SK-N-SH treated with all-trans-retinoic acid at 6 μM for 48 hours (cell line): Measurements from ENCODE around the gene DTWD2.

Source experiments
- CREB5 ChIP-seq: fragments of 250-450 bp; sonication (Bioruptor Pico); IDR thresholded peaks from 2 replicates; pipeline ENCODE4 v1.5.1; 2020; ENCODE audit warnings: low read depth, mild to moderate bottlenecking, moderate library complexity
- CSDC2 ChIP-seq: fragments of 250-450 bp; sonication (Bioruptor Pico); IDR thresholded peaks from 2 replicates; pipeline ENCODE4 v1.5.0; 2020; ENCODE audit warnings: mild to moderate bottlenecking, moderate library complexity
- OSR1 ChIP-seq: fragments of 250-450 bp; sonication (Bioruptor Pico); IDR thresholded peaks from 2 replicates; pipeline ENCODE4 v1.8.0; 2022; ENCODE audit warnings: moderate library complexity, mild to moderate bottlenecking, inconsistent platforms
- PPARA ChIP-seq: fragments of 250-450 bp; sonication (Bioruptor Pico); IDR thresholded peaks from 2 replicates; pipeline ENCODE4 v1.5.0; 2020; ENCODE audit warnings: mild to moderate bottlenecking, borderline replicate concordance
- RARB ChIP-seq: fragments of 250-450 bp; sonication (Bioruptor Pico); IDR thresholded peaks from 2 replicates; pipeline ENCODE4 v1.8.0; 2021; ENCODE audit warnings: mild to moderate bottlenecking, moderate library complexity
- TOX ChIP-seq: fragments of 250-450 bp; sonication (Bioruptor Pico); IDR thresholded peaks from 2 replicates; pipeline ENCODE4 v1.8.0; 2021; ENCODE audit warnings: mild to moderate bottlenecking, moderate library complexity, borderline replicate concordance
- ZNF565 ChIP-seq: fragments of 450-650 bp; formaldehyde crosslinking; conservative IDR thresholded peaks from 2 replicates; pipeline ENCODE4 v1.5.0; 2020; ENCODE audit warnings: low read depth, mild to moderate bottlenecking, moderate library complexity
- TF ChIP-seq, protein P1 (sequence below): fragments of 250-450 bp; sonication (Bioruptor Pico); IDR thresholded peaks from 2 replicates; pipeline ENCODE4 v1.8.0; 2020; ENCODE audit warnings: mild to moderate bottlenecking, moderate library complexity, borderline replicate concordance
- TF ChIP-seq, protein P2 (sequence below): fragments of 250-450 bp; sonication (Bioruptor Pico); IDR thresholded peaks from 2 replicates; pipeline ENCODE4 v1.8.0; 2021; ENCODE audit warnings: low read depth, mild to moderate bottlenecking, moderate library complexity, borderline replicate concordance
- TF ChIP-seq, protein P3 (sequence below): fragments of 250-450 bp; sonication (Bioruptor Pico); IDR thresholded peaks from 2 replicates; pipeline ENCODE4 v1.5.1; 2021; ENCODE audit warnings: mild to moderate bottlenecking, moderate library complexity

DNA sequence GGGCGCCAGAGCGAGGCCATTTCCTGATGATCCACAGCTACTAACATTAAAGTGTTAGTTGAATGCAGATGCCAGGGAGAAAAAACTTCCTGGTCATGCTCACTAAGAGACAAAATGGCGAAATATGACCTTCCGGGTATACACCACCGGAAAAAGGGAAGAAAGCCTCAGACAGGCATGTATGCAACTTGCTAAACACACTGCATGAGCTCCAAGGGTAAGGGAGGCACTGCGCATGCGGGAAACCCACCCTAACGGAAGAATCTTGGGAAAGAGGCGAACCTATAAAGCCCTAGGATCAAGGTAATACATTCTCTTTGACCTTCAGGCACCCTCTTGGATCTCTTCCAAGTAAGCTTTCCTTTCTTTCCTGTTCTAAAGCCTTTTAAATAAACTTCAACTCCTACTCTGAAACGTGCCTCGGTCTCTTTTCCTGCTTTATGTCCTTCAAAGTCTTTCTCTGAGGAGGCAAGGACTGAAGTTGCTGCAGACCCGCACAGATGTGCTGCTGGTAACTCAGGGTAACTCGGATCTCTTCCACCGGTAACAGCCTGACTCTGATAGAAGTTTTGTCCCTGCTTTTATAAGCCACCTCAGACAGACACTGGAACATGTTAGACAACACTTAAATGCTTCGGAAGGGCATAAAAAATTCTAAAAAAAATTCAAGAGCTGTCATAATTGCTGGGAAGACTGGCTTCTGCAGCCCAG lies 64.9 kb downstream of the DTWD2 start:
- TF ChIP-seq, protein P1, sequence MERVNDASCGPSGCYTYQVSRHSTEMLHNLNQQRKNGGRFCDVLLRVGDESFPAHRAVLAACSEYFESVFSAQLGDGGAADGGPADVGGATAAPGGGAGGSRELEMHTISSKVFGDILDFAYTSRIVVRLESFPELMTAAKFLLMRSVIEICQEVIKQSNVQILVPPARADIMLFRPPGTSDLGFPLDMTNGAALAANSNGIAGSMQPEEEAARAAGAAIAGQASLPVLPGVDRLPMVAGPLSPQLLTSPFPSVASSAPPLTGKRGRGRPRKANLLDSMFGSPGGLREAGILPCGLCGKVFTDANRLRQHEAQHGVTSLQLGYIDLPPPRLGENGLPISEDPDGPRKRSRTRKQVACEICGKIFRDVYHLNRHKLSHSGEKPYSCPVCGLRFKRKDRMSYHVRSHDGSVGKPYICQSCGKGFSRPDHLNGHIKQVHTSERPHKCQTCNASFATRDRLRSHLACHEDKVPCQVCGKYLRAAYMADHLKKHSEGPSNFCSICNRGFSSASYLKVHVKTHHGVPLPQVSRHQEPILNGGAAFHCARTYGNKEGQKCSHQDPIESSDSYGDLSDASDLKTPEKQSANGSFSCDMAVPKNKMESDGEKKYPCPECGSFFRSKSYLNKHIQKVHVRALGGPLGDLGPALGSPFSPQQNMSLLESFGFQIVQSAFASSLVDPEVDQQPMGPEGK: no peak
- TF ChIP-seq OSR1: no peak
- TF ChIP-seq TOX (CRISPR knock-in tag): no peak
- no peak for TF ChIP-seq RARB (CRISPR knock-in tag)
- TF ChIP-seq, protein P2, sequence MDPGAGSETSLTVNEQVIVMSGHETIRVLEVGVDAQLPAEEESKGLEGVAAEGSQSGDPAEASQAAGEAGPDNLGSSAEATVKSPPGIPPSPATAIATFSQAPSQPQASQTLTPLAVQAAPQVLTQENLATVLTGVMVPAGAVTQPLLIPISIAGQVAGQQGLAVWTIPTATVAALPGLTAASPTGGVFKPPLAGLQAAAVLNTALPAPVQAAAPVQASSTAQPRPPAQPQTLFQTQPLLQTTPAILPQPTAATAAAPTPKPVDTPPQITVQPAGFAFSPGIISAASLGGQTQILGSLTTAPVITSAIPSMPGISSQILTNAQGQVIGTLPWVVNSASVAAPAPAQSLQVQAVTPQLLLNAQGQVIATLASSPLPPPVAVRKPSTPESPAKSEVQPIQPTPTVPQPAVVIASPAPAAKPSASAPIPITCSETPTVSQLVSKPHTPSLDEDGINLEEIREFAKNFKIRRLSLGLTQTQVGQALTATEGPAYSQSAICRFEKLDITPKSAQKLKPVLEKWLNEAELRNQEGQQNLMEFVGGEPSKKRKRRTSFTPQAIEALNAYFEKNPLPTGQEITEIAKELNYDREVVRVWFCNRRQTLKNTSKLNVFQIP: no peak
- TF ChIP-seq, protein P3, sequence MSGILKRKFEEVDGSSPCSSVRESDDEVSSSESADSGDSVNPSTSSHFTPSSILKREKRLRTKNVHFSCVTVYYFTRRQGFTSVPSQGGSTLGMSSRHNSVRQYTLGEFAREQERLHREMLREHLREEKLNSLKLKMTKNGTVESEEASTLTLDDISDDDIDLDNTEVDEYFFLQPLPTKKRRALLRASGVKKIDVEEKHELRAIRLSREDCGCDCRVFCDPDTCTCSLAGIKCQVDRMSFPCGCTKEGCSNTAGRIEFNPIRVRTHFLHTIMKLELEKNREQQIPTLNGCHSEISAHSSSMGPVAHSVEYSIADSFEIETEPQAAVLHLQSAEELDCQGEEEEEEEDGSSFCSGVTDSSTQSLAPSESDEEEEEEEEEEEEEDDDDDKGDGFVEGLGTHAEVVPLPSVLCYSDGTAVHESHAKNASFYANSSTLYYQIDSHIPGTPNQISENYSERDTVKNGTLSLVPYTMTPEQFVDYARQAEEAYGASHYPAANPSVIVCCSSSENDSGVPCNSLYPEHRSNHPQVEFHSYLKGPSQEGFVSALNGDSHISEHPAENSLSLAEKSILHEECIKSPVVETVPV (CRISPR knock-in tag): no peak
- no peak for TF ChIP-seq PPARA (CRISPR knock-in tag)
- no peak for TF ChIP-seq CREB5 (CRISPR knock-in tag)
- no peak for TF ChIP-seq CSDC2 (CRISPR knock-in tag)
- no peak for TF ChIP-seq ZNF565 (CRISPR knock-in tag)
